ENCODE data around the gene TPGS1. TPM values are rescaled to one million over a fixed set of nuclear protein-coding genes. Genes with fewer than 3 reads are reported as not detected.

TPGS1 gene
- total and polyA plus RNA-seq, 2 of the 8 experiments (the other 6 are each of a cell fraction or from before 2014, with no cell fraction given) = 9.1 to 10.6 TPM

DNA sequence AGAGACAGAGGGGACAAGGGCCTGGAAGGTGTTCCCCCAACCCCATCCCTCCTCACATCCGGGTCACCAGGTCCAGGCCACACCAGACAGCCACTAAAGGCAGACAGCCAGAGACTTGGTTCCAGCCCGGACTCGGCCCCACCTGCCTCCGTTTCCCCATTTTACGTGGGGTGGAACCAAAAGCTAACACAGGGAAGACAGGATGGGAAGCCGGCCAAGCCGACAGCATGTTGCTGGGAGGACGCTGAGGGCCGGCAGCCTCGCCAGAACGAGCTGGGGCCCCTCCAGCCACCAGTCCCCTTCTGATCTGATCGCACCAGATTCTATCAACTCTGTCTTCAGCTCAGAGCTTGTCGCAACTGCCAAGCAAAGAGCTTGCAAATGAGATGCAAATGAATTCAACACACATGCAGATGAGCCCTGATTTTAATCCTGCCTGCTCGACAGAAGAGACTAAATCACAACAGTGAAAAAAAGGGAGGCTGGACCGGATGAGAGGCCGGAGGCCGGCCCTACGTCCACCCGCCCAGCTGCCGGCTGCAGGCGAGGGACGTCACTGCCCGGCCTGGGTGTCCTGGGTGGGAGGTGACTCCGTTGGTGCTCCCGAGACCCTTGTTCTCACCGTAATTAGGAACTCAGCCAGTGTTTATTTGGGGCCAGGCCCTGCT lies 28.9 kb upstream of the TPGS1 start:
- peaks cover 0 to 9% of the 10 kb centered on the region in 2 experiments; a peak in 2 of 4 replicates for H3K9me3 ChIP-seq (ENCODE audit: insufficient read depth in 2 of 2, low read depth in 1 of 2, low read length in 1 of 2)
- no peak overlapping the region for H3K4ac ChIP-seq (replicated peaks; ENCODE audit: insufficient read length, low read depth, low read length)
- peaks cover 0 to 4% (median 0%) of the 10 kb centered on the region in 4 experiments; a peak in 2 of 7 replicates for H3K4me1 ChIP-seq (replicated peaks in 1 of 4; ENCODE audit: control insufficient read depth in 3 of 4, insufficient read depth in 4 of 4, low read length in 3 of 4)
- no peak overlapping the region for H3K4me2 ChIP-seq (ENCODE audit: insufficient read depth in 1 of 2, low read depth in 2 of 2, low read length in 2 of 2)
- no peak overlapping the region for H2AFZ ChIP-seq (ENCODE audit: low read length)
- H3K9ac ChIP-seq (replicated peaks in 1 of 4; ENCODE audit: extremely low read depth in 1 of 4, low read depth in 3 of 4, low read length in 3 of 4) = no peak overlapping the region
- H3K23me2 ChIP-seq (ENCODE audit: low read depth, low read length) = peaks cover 7% of the 10 kb centered on the region; the same call in 1 of the 2 replicates
- no peak overlapping the region for H3K23ac ChIP-seq (ENCODE audit: insufficient read length)
- no peaks in the 10 kb centered on the region for H4K20me1 ChIP-seq (replicated peaks in 1 of 2; ENCODE audit: control insufficient read depth in 1 of 2, insufficient read depth in 2 of 2, low read length in 2 of 2)
- no peak overlapping the region for H2BK5ac ChIP-seq (ENCODE audit: low read depth, low read length)
- H4K91ac ChIP-seq (replicated peaks; ENCODE audit: insufficient read length, low read length) = no peak overlapping the region
- no peaks in the 10 kb centered on the region for H3K27me3 ChIP-seq (replicated peaks in 1 of 4; ENCODE audit: control insufficient read depth in 3 of 4, extremely low read depth in 1 of 4, insufficient read depth in 3 of 4, low read length in 3 of 4)
- ChIA-PET POLR2A (ENCODE audit: partially characterized antibody) (interaction anchor here (2.2 kb wide), 1 partner anchor 8 kb away, joined by 6 read pairs; no protein-coding TSS in a partner anchor), CTCF (ENCODE audit: partially characterized antibody) (interaction anchor here (0.7 to 3.0 kb wide), 5 partner anchors 9 to 132 kb away, joined by 3 to 10 read pairs (median 5); no protein-coding TSS in a partner anchor)
- H3K18ac ChIP-seq (ENCODE audit: extremely low read depth, low read length) = 0 out of 2 replicates have a peak overlapping the region, but pooled peaks have one; percentile 19
- no peak overlapping the region for H4K8ac ChIP-seq (ENCODE audit: extremely low read depth, insufficient read depth, low read length)
- no peak overlapping the region for H4K5ac ChIP-seq (ENCODE audit: insufficient read length, low read depth, low read length)
- H2AK5ac ChIP-seq (ENCODE audit: low read depth, low read length) = no peak overlapping the region
- no peak overlapping the region for H3K56ac ChIP-seq (replicated peaks; ENCODE audit: insufficient read length, low read depth, low read length)
- H3K36me3 ChIP-seq (ENCODE audit: control insufficient read depth in 2 of 4, insufficient read depth in 4 of 4, low read length in 3 of 4) = no peaks in the 10 kb centered on the region
- 0 out of 2 replicates have a peak overlapping the region, but pooled peaks have one; percentile 95 for H2BK15ac ChIP-seq (ENCODE audit: low read length)
- FAIRE-seq (no peak), DNase-seq (ENCODE audit: low read depth in 1 of 2, low spot score in 2 of 2) (no peak)
- H3K14ac ChIP-seq (ENCODE audit: insufficient read length) = no peak overlapping the region
- H3K79me2 ChIP-seq (ENCODE audit: control insufficient read depth in 1 of 2, insufficient read depth in 2 of 2, low read length in 2 of 2) = no peaks in the 10 kb centered on the region
- H3K27ac ChIP-seq (ENCODE audit: low read depth, low read length) = no peak overlapping the region
- no peak overlapping the region for H3K4me3 ChIP-seq (ENCODE audit: extremely low read depth in 1 of 4, insufficient read depth in 2 of 4, low read depth in 3 of 4, low read length in 4 of 4)
- WGBS, 2 experiments (ENCODE audit: extremely low coverage in 1 of 2, insufficient coverage in 1 of 2, insufficient read length in 1 of 2, insufficient replicate concordance in 2 of 2, low coverage in 1 of 2, low lambda C conversion rate in 2 of 2, missing lambda C conversion rate in 1 of 2) = 87% methylated on average over 24 of the region's 26 CpGs; no CpG with 5 or more reads in 1 of the 2 experiments
- no peaks in the 10 kb centered on the region for H3K79me1 ChIP-seq (ENCODE audit: low read depth, low read length)
- H2BK120ac ChIP-seq (replicated peaks; ENCODE audit: low read depth, low read length) = no peak overlapping the region
- H2BK12ac ChIP-seq (ENCODE audit: low read depth, low read length) = peak overlapping the region; percentile 10; the same call in 1 of the 2 replicates
- H2BK20ac ChIP-seq (ENCODE audit: low read length) = no peak overlapping the region
